HG02610 (cell line): ENCODE results near the gene AFAP1L1.
"Not testable (repeated sequence)": the region's sequence is repeated elsewhere in the genome, so short reads cannot be mapped to it uniquely, and the experiment has no call there.

Source experiments
- ATAC-seq: cut with Tn5 transposase; IDR thresholded peaks from one replicate; pipeline ENCODE4 v1.9.1; 2021; ENCODE audit warnings: mild to moderate bottlenecking, moderate library complexity; ENCODE audit not compliant: unreplicated experiment

Gene AFAP1L1

DNA sequence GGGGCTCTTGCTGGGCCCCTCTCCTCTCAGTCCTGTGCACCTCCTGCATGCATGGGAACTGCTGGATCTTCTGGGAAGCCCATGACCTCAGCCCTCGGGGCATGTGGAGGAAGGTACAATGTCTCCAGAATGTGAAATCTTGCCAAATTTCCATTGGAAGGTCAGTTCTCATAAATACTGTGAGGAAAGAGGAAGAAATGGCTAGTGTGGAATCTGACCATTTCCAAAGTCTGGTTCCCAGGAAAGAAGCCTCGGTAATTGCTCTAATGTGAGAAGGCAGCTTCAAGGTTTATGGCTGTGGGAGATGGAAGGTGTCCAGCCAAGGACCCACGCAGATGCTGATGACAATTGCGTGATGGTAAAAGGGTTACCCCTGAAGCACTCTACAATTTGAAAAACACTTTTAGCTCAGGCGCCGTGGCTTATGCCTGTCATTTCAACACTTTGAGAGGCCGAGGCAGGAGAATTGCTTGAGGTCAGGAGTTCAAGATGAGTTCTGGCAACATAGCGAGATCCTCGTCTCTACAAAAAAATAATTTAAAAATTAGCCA is 115.5 kb downstream of the AFAP1L1 start:
- no peak for ATAC-seq

- no peak for ATAC-seq
Observed at GRCh38 chr5:149387982-149388381, 116.3 kb downstream of the AFAP1L1 start.

- ATAC-seq: no peak
Observed at GRCh38 chr5:149388498-149389190, 117.0 kb downstream of the AFAP1L1 start.

GRCh38 chr5:149389552-149390495 is 118.2 kb downstream of the AFAP1L1 start:
- no peak for ATAC-seq

- not testable (repeated sequence) for ATAC-seq
Observed at GRCh38 chr5:149391076-149391475, 119.4 kb downstream of the AFAP1L1 start.
